PFSK-1 (cell line): ENCODE data around the gene CCR3.

ENCODE experiments used
- FOXP2 ChIP-seq: optimal IDR thresholded peaks from 2 replicates; pipeline ENCODE3; 2011; ENCODE audit warnings: borderline replicate concordance, control low read depth, inconsistent platforms; ENCODE audit not compliant: insufficient read depth; ENCODE audit errors: extremely low read length, extremely low read depth
- POLR2AphosphoS5 ChIP-seq: IDR thresholded peaks from 2 replicates; pipeline ENCODE4 v1.6.1; 2012; ENCODE audit warnings: low read depth, mild to moderate bottlenecking, control low read depth, low read length, moderate library complexity
- REST ChIP-seq, 2 experiments: IDR thresholded peaks; 2 replicates each; pipeline versions ENCODE4 v1.6.1 to v1.8.0; 2011 to 2012; ENCODE audit warnings: low read depth in 2 of 2, low read length in 2 of 2, control low read depth in 1 of 2, inconsistent platforms in 1 of 2, mild to moderate bottlenecking in 1 of 2, moderate library complexity in 1 of 2; ENCODE audit not compliant: insufficient read depth in 1 of 2
- SIN3A ChIP-seq: IDR thresholded peaks from 2 replicates; pipeline ENCODE4 v1.6.1; 2012; ENCODE audit warnings: mild to moderate bottlenecking, low read length, moderate library complexity, borderline replicate concordance; ENCODE audit not compliant: insufficient read depth

DNA sequence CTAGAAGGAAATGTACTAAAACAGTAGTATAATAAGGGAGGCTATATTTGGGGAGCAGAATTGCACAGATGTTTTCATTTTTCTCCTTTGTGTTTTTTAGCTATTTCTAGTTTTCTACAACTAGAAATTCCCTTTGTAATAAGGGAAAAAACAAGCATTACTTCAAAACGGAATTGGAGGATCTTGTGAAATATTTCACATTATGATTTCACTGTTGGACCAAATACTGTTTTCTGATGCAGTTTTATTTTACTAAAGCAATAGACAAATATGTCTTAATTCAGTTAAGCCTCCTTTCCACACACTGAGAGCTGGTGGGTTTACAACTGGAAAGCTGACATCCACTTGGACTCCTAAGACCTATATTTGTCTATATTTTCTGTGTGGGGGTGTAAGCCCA, 41.5 kb upstream of the CCR3 start:
- TF ChIP-seq REST (IDR thresholded peaks at IDR 0.05; ENCODE audit: insufficient read depth in 1 of 2, low read depth in 2 of 2, low read length in 2 of 2): no peak
- TF ChIP-seq SIN3A: no peak
- no peak for TF ChIP-seq POLR2AphosphoS5
- no peak for TF ChIP-seq FOXP2
